GM10266 (cell line): ENCODE data around the gene FRMD6.

ENCODE experiments used
- DNase-seq: peaks from one replicate; pipeline ENCODE4 v3.0.0; 2012; ENCODE audit errors: extremely low spot score
- CTCF ChIP-seq: IDR thresholded peaks from 2 replicates; pipeline ENCODE4 v1.5.1; 2012; ENCODE audit warnings: mild to moderate bottlenecking, low read depth; ENCODE audit not compliant: control insufficient read depth, insufficient read depth; ENCODE audit errors: missing control alignments

The FRMD6 gene

GRCh38 chr14:51609955-51610283, 41.8 kb upstream of the FRMD6 start:
- TF ChIP-seq CTCF, result no peak
- DNase-seq, result no peak

GRCh38 chr14:51610771-51611170, 40.9 kb upstream of the FRMD6 start:
- TF ChIP-seq CTCF, result no peak
- DNase-seq, result no peak

- no peak for TF ChIP-seq CTCF
Observed at GRCh38 chr14:51612449-51612848, 39.3 kb upstream of the FRMD6 start.

GRCh38 chr14:51613416-51613815, 38.3 kb upstream of the FRMD6 start:
- DNase-seq, result no peak
- TF ChIP-seq CTCF, result no peak

More at GRCh38 chr14:51612449-51612848, 39.3 kb upstream of the FRMD6 start:
- DNase-seq, result no peak

GRCh38 chr14:51614707-51615106, 37.0 kb upstream of the FRMD6 start:
- no peak for DNase-seq
- no peak for TF ChIP-seq CTCF

- no peak for DNase-seq
- no peak for TF ChIP-seq CTCF
Observed at GRCh38 chr14:51616256-51616655, 35.5 kb upstream of the FRMD6 start.

- TF ChIP-seq CTCF, result no peak
- no peak for DNase-seq
Observed at GRCh38 chr14:51616724-51617409, 34.8 kb upstream of the FRMD6 start.
